HepG2 (cell line): ENCODE results near the gene TSHZ1. TPM values are rescaled to one million over a fixed set of nuclear protein-coding genes. Genes with fewer than 3 reads are reported as not detected.

Experiments used
- CENPT ChIP-seq: sonication (generic); formaldehyde crosslinking; IDR thresholded peaks from 2 replicates; pipeline ENCODE4 v1.8.0; 2022; ENCODE audit warnings: low read depth, mild to moderate bottlenecking, moderate library complexity, missing genetic modification reagents
- RNF219 ChIP-seq: sonication (generic); formaldehyde crosslinking; IDR thresholded peaks from 2 replicates; pipeline ENCODE4 v1.5.0; 2020; ENCODE audit warnings: mild to moderate bottlenecking, missing genetic modification reagents
- SMAD9 ChIP-seq: sonication (generic); formaldehyde crosslinking; IDR thresholded peaks from 2 replicates; pipeline ENCODE4 v1.5.1; 2020; ENCODE audit warnings: mild to moderate bottlenecking, missing genetic modification reagents
- SNAPC4 ChIP-seq: sonication (generic); formaldehyde crosslinking; IDR thresholded peaks from 2 replicates; pipeline ENCODE4 v1.4.0; 2020; ENCODE audit warnings: mild to moderate bottlenecking, missing genetic modification reagents
- ZBED4 ChIP-seq: sonication (generic); formaldehyde crosslinking; IDR thresholded peaks from 2 replicates; pipeline ENCODE4 v1.4.0; 2020; ENCODE audit warnings: missing genetic modification reagents, borderline replicate concordance
- ZNF33B ChIP-seq: sonication (generic); formaldehyde crosslinking; IDR thresholded peaks from 2 replicates; pipeline ENCODE4 v1.5.1; 2020; ENCODE audit warnings: mild to moderate bottlenecking, missing genetic modification reagents
- ZNF709 ChIP-seq: sonication (generic); formaldehyde crosslinking; IDR thresholded peaks from 2 replicates; pipeline ENCODE4 v1.5.0; 2020; ENCODE audit warnings: mild to moderate bottlenecking, missing genetic modification reagents
- ZNF775 ChIP-seq: sonication (generic); formaldehyde crosslinking; IDR thresholded peaks from 2 replicates; pipeline ENCODE4 v1.4.0; 2020; ENCODE audit warnings: missing genetic modification reagents, mild to moderate bottlenecking, moderate library complexity, borderline replicate concordance
- polyA plus RNA-seq, 8 experiments: library from polyadenylated mRNA; depleted of rRNA in 3 of 8; stranded (reverse) in 7 of 8; unstranded in 1 of 8; fragments of >200 nt; fragmentation: Illumina TruSeq in 4 of 8; extraction: Trizol in 4 of 8; gene quantifications; 2 replicates each; pipeline versions ENCODE4 v1.2.1 to v1.2.3, GENCODE V29; 2011 to 2016; ENCODE audit warnings: low read depth in 4 of 8, missing spikeins in 1 of 8, mixed read lengths in 1 of 8; ENCODE audit not compliant: insufficient read depth in 1 of 8
- total RNA-seq, 5 experiments: library from RNA; depleted of rRNA; stranded (reverse); fragments of >200 nt; fragmentation: Illumina TruSeq; extraction: Trizol; gene quantifications; 2 replicates each; pipeline ENCODE4 v1.2.3, GENCODE V29; 2016; ENCODE audit warnings: low read depth in 1 of 5

TSHZ1 gene
- total and polyA plus RNA-seq, 2 of the 13 experiments (the other 11 are each of a cell fraction or from before 2014, with no cell fraction given): 2.5 to 2.7 TPM

- TF ChIP-seq ZBED4 (CRISPR knock-in tag) (no peak), SMAD9 (no peak), CENPT (no peak), ZNF709 (CRISPR knock-in tag) (no peak), RNF219 (CRISPR knock-in tag) (no peak), ZNF775 (CRISPR knock-in tag) (no peak), SNAPC4 (no peak), ZNF33B (CRISPR knock-in tag) (no peak)
These were observed 24.3 kb downstream of the TSHZ1 start (continued) for GRCh38 chr18:75234901-75235300.
